GM23248 (cell line): ENCODE data around the gene ACIN1. TPM values are rescaled to one million over a fixed set of nuclear protein-coding genes. Genes with fewer than 3 reads are reported as not detected.
A peak's percentile ranks its signal among the peaks of the same experiment; 100 is the strongest.

Source experiments
- DNase-seq: peaks from one replicate; pipeline ENCODE4 v3.0.0-alpha.2; 2015
- H2AFZ ChIP-seq: fragments of 200-600 bp; sonication (generic); 2 replicates; pipeline ENCODE4 v1.6.1; 2016; ENCODE audit warnings: antibody characterized with exemption
- H3F3A ChIP-seq: fragments of 200-600 bp; sonication (generic); 2 replicates; pipeline ENCODE4 v1.6.1; 2016; ENCODE audit warnings: mild to moderate bottlenecking, antibody characterized with exemption, mixed run types; ENCODE audit not compliant: insufficient read depth
- H3K27ac ChIP-seq: fragments of 200-600 bp; sonication (generic); 2 replicates; pipeline ENCODE4 v1.5.1; 2016; ENCODE audit warnings: mild to moderate bottlenecking
- H3K27me3 ChIP-seq: fragments of 200-600 bp; sonication (generic); replicated peaks from 2 replicates; pipeline ENCODE4 v1.6.1; 2016; ENCODE audit warnings: mild to moderate bottlenecking; ENCODE audit not compliant: insufficient read depth
- H3K36me3 ChIP-seq: fragments of 200-600 bp; sonication (generic); 2 replicates; pipeline ENCODE4 v1.6.1; 2016; ENCODE audit warnings: low read depth, mild to moderate bottlenecking
- H3K4me1 ChIP-seq: fragments of 200-600 bp; sonication (generic); 2 replicates; pipeline ENCODE4 v1.6.1; 2016; ENCODE audit warnings: mild to moderate bottlenecking; ENCODE audit not compliant: insufficient read depth
- H3K4me2 ChIP-seq: fragments of 200-600 bp; sonication (generic); one replicate; pipeline ENCODE4 v1.6.1; 2016; ENCODE audit warnings: mild to moderate bottlenecking; ENCODE audit not compliant: unreplicated experiment
- H3K4me3 ChIP-seq: fragments of 200-600 bp; sonication (generic); 2 replicates; pipeline ENCODE4 v1.5.1; 2016; ENCODE audit warnings: mild to moderate bottlenecking
- H3K79me2 ChIP-seq: fragments of 200-600 bp; sonication (generic); 2 replicates; pipeline ENCODE4 v1.6.1; 2016; ENCODE audit warnings: mild to moderate bottlenecking; ENCODE audit not compliant: insufficient read depth
- H3K9ac ChIP-seq: fragments of 200-600 bp; sonication (generic); 2 replicates; pipeline ENCODE4 v1.6.1; 2016; ENCODE audit warnings: mild to moderate bottlenecking
- H3K9me2 ChIP-seq: fragments of 200-600 bp; sonication (generic); 2 replicates; pipeline ENCODE4 v1.6.1; 2016; ENCODE audit warnings: mixed run types, mild to moderate bottlenecking, moderate library complexity; ENCODE audit not compliant: insufficient read depth
- H3K9me3 ChIP-seq: fragments of 200-600 bp; sonication (generic); one replicate; pipeline ENCODE4 v1.6.1; 2017; ENCODE audit warnings: low read depth
- H4K20me1 ChIP-seq: fragments of 200-600 bp; sonication (generic); 2 replicates; pipeline ENCODE4 v1.6.0; 2016; ENCODE audit not compliant: insufficient read depth
- EZH2 ChIP-seq: fragments of 200-600 bp; sonication (generic); IDR thresholded peaks from 2 replicates; pipeline ENCODE4 v1.6.1; 2018; ENCODE audit warnings: antibody characterized with exemption, mild to moderate bottlenecking; ENCODE audit not compliant: insufficient read depth, poor library complexity, severe bottlenecking
- EZH2phosphoT487 ChIP-seq: fragments of 200-600 bp; sonication (generic); IDR thresholded peaks from 2 replicates; pipeline ENCODE4 v1.6.1; 2018; ENCODE audit warnings: antibody characterized with exemption, moderate library complexity, mild to moderate bottlenecking, low read depth; ENCODE audit not compliant: insufficient read depth
- WGBS, 2 experiments: methylation state at CpG; one replicate each; pipeline ENCODE4 v1.1.6; 2015 to 2017; ENCODE audit warnings: low lambda C conversion rate in 2 of 2, low coverage in 1 of 2; ENCODE audit errors: missing lambda C conversion rate in 2 of 2; 5-methylcytosine and 5-hydroxymethylcytosine counted together
- in situ Hi-C: fragments of 300-500 bp; cut with MboI; formaldehyde crosslinking; loops from 2 replicates; pipeline ENCODE4 v1.15.0; 2020
- polyA plus RNA-seq: library from polyadenylated mRNA; unstranded; fragments of >200 nt; fragmentation: Nextera tagmentation; extraction: Ambion mirVana; gene quantifications from 2 replicates; pipeline ENCODE4 v1.2.1, GENCODE V29; 2016
- total RNA-seq: library from RNA; depleted of rRNA; stranded (reverse); fragments of >200 nt; shearing (Covaris generic); gene quantifications from 2 replicates; pipeline ENCODE4 v1.2.3, GENCODE V29; 2014

Gene ACIN1
- total and polyA plus RNA-seq, 2 experiments from 2014 or later: 35.5 to 63.7 TPM

GRCh38 chr14:23058654-23059504, 36.1 kb downstream of the ACIN1 start:
- TF ChIP-seq EZH2: no peak
- TF ChIP-seq EZH2phosphoT487: no peak
- peaks cover 39% of the 10 kb centered on the region for H3F3A ChIP-seq
- no peak overlapping the region for H3K4me2 ChIP-seq
- H3K9me3 ChIP-seq: no peaks in the 10 kb centered on the region
- no peak overlapping the region for H3K27ac ChIP-seq
- H4K20me1 ChIP-seq: no peaks in the 10 kb centered on the region
- WGBS, 2 experiments: 84 to 88% methylated on average over 29 to 32 of the region's 32 CpGs
- peaks cover 29% of the 10 kb centered on the region for H3K79me2 ChIP-seq
- no peak overlapping the region for H3K4me3 ChIP-seq
- peaks cover 32% of the 10 kb centered on the region for H3K36me3 ChIP-seq
- no peaks in the 10 kb centered on the region for H3K9me2 ChIP-seq
- in situ Hi-C loops: no loop called here
- H3K27me3 ChIP-seq: no peaks in the 10 kb centered on the region
- no peak for DNase-seq
- no peak overlapping the region for H3K9ac ChIP-seq
- H2AFZ ChIP-seq: no peak overlapping the region
- peaks cover 24% of the 10 kb centered on the region for H3K4me1 ChIP-seq

- Histone ChIP-seq H3K79me2 (peaks cover 21% of the 10 kb centered on the region), H3K36me3 (peaks cover 23% of the 10 kb centered on the region), H3K4me2 (peak overlapping the region; percentile 84), H3K27me3 (no peaks in the 10 kb centered on the region), H2AFZ (peak overlapping the region; percentile 51), H3K4me3 (peak overlapping the region; percentile 72), H3K9me3 (no peaks in the 10 kb centered on the region), H4K20me1 (no peaks in the 10 kb centered on the region), H3K9me2 (no peaks in the 10 kb centered on the region), H3K9ac (peak overlapping the region; percentile 68), H3K4me1 (peaks cover 24% of the 10 kb centered on the region), H3K27ac (peak overlapping the region; percentile 39; the same call in 1 of the 2 replicates), H3F3A (peaks cover 30% of the 10 kb centered on the region)
- no peak for TF ChIP-seq EZH2phosphoT487
- no peak for TF ChIP-seq EZH2
- in situ Hi-C loops: no loop called here
- DNase-seq: peak; percentile 89
- 1 to 2% methylated on average over 42 to 43 of the region's 51 CpGs for WGBS, 2 experiments
Observed at GRCh38 chr14:23057757-23058653, 36.9 kb downstream of the ACIN1 start.

DNA sequence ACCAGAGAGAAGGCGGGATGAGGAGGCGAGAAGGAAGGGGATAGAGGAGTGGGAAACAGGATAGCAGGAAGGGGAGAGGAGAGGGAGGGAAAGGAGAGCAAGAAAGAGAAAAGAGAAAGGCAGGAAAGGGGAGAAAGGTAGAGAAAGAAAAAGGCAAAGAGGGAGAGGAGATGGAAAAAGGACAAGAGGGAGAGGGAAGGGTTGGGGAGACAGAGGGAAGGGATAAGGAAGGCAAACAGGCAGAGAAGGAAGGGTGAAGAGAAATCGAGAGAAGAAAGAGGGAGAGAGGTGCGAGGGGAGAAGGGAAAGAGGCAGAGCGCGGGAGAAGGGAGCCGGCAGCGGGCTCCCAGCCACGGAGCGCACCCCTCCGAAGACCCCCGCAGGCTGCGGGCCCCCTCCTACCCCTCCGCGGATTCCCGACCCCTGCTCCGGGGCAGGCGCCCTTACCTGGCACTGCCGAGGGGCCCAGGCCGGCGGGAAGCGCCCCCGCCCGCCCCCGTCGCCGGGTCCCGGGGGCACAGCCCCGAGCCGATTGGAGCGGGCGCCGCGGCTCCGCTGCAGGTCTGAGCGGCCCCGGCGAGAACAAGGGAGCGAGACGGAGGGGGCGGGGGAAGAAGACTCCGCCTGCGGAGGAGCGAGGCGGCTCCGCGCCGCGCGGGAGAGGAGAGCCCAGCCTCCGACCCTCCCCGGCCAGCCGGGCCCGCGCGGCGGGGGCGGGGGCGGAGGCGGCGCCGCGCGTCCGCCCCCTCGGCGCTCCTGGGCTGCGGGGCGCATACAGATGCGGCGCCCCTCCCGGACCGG, 37.8 kb downstream of the ACIN1 start, which contains the start of gene CDH24:
Gene CDH24, minus strand, starts transcription at position 565 of the 801 bp plus-strand sequence. CDS start 1,787 bp downstream, outside the sequence.
- Histone ChIP-seq H2AFZ (peak within 1 kb of the TSS; percentile 63), H3K4me1 (peaks cover 17% of the 10 kb centered on the region), H3K9me3 (no peaks in the 10 kb centered on the region), H3K27ac (peak within 1 kb of the TSS; percentile 39; the same call in 1 of the 2 replicates), H3K9ac (peak within 1 kb of the TSS; percentile 68), H3F3A (peaks cover 22% of the 10 kb centered on the region), H3K36me3 (peaks cover 15% of the 10 kb centered on the region; the same call in 1 of the 2 replicates), H3K4me2 (peak within 1 kb of the TSS; percentile 84), H3K79me2 (peaks cover 17% of the 10 kb centered on the region; the same call in 1 of the 2 replicates), H3K27me3 (no peaks in the 10 kb centered on the region), H3K9me2 (no peaks in the 10 kb centered on the region), H3K4me3 (peak within 1 kb of the TSS; percentile 72), H4K20me1 (no peaks in the 10 kb centered on the region)
- DNase-seq: peak; percentile 88
- in situ Hi-C loops: no loop called here
- whole genome bisulfite sequencing, 2 experiments: 4 to 8% methylated on average over 15 to 53 of the region's 73 CpGs
- TF ChIP-seq EZH2 (no peak), EZH2phosphoT487 (no peak)
